Activated naive CD8-positive, alpha-beta T cell treated with anti-CD3 and anti-CD28 coated beads, Interleukin-2, amount 10 ng/mL, durations not matched to agents 7 days and 5 days (primary cell): ENCODE results near the gene KIF26B. TPM values are rescaled to one million over a fixed set of nuclear protein-coding genes. Genes with fewer than 3 reads are reported as not detected.

Experiments used
- ATAC-seq: fragments of 150-1000 bp; cut with Tn5 transposase; one replicate; pipeline ENCODE4 v1.10.0; 2021; ENCODE audit warnings: low read depth, moderate library complexity
- POLR2A ChIA-PET: fragments of 350-600 bp; sonication (Branson Sonifier 250); formaldehyde crosslinking; loops from one replicate; lab custom pipeline; 2021; ENCODE audit warnings: antibody characterized with exemption; lab: Charles Lee
- DNase-seq: peaks from one replicate; pipeline ENCODE4 v3.0.0; 2021
- H3K27ac Mint-ChIP-seq: one replicate; pipeline ENCODE4 v1.8.0; 2022; ENCODE audit warnings: mild to moderate bottlenecking, mixed read lengths
- H3K27me3 Mint-ChIP-seq: one replicate; pipeline ENCODE4 v1.8.0; 2022; ENCODE audit warnings: mild to moderate bottlenecking, moderate library complexity, mixed read lengths
- H3K36me3 Mint-ChIP-seq: one replicate; pipeline ENCODE4 v1.8.0; 2021; ENCODE audit warnings: mild to moderate bottlenecking, mixed read lengths
- H3K4me1 Mint-ChIP-seq: one replicate; pipeline ENCODE4 v1.8.0; 2021; ENCODE audit warnings: mixed read lengths
- H3K4me3 Mint-ChIP-seq: one replicate; pipeline ENCODE4 v1.8.0; 2022; ENCODE audit warnings: mild to moderate bottlenecking, moderate library complexity, mixed read lengths
- H3K9me3 Mint-ChIP-seq: one replicate; pipeline ENCODE4 v1.8.0; 2021; ENCODE audit warnings: mixed read lengths
- total RNA-seq, 2 experiments: library from RNA; stranded (reverse); gene quantifications; one replicate each; pipeline ENCODE4 v1.2.3, GENCODE V29; 2021

The KIF26B gene
- total RNA-seq, 2 experiments from 2014 or later = 0.14 TPM; not detected in 1

DNA sequence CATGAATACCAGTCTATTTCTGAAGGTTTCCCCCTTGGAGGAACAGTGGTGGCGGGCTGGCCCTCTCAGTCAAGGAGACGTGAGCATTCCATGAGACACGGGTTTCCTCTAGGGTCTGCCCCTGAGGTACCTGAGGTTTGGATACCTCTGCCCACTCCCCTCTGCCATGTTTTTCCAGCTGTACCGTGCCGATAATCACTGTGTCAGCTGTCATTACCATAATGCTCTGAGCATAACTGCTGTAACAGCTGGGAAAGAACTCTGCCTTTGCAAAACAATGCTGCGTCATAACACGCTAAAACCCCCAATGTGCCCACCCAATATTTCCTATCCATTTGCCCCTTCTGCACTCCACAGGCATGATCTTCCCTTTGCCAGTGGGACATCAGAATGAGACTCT lies 425.1 kb downstream of the KIF26B start:
- no peak overlapping the region for H3K4me3 Mint-ChIP-seq
- POLR2A ChIA-PET = no interaction called here
- no peak for DNase-seq
- no peak for ATAC-seq
- H3K9me3 Mint-ChIP-seq = no peaks in the 10 kb centered on the region
- H3K27me3 Mint-ChIP-seq = no peaks in the 10 kb centered on the region
- H3K27ac Mint-ChIP-seq = no peak overlapping the region
- no peaks in the 10 kb centered on the region for H3K4me1 Mint-ChIP-seq
- no peaks in the 10 kb centered on the region for H3K36me3 Mint-ChIP-seq

DNA sequence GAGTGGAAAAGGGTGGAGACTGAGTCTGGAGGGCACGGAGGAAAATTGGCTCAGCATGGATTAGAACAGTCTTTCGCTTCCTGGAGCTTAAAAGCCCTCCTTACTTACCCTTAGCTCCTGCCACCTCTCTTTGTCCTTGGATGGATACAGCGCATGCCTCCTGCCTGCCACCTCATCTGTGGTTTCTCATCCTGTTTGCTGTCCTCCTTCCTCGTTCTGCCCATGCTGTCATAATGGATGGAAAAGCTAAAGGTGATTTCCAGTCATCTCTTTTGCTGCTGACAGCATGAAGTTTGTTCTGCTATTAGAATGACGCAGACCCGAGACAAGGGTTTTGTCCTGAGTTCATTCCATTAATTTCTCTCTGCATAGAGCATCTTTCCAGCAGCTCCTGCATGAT lies 425.9 kb downstream of the KIF26B start:
- Mint-ChIP-seq H3K27me3 (no peaks in the 10 kb centered on the region), H3K27ac (no peak overlapping the region), H3K36me3 (no peaks in the 10 kb centered on the region), H3K9me3 (no peaks in the 10 kb centered on the region), H3K4me1 (no peaks in the 10 kb centered on the region), H3K4me3 (no peak overlapping the region)
- DNase-seq (no peak), ATAC-seq (no peak)
- POLR2A ChIA-PET = no interaction called here

DNA sequence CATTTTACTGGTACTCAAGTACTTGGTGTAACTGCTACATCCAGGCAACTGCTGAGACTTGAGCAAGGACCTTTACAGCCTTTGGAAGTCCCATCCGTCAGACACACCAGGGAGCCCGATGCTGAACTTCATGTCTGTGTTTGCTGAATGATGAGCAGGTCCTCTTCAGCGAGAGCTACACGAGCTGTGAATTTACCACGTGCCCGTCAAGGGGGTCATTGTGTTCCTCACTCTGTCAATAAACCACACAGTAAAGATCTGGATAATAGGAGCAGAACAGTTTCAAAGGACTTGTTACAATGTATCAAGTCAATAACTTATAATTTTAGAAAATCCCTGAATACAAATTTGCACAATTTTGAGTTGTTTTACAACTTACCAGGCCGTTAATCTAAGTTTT lies 427.2 kb downstream of the KIF26B start:
- H3K36me3 Mint-ChIP-seq = no peaks in the 10 kb centered on the region
- no peaks in the 10 kb centered on the region for H3K9me3 Mint-ChIP-seq
- POLR2A ChIA-PET = no interaction called here
- no peak overlapping the region for H3K27ac Mint-ChIP-seq
- H3K4me3 Mint-ChIP-seq = no peak overlapping the region
- H3K27me3 Mint-ChIP-seq = no peaks in the 10 kb centered on the region
- no peak for ATAC-seq
- H3K4me1 Mint-ChIP-seq = no peaks in the 10 kb centered on the region
- DNase-seq = no peak

DNA sequence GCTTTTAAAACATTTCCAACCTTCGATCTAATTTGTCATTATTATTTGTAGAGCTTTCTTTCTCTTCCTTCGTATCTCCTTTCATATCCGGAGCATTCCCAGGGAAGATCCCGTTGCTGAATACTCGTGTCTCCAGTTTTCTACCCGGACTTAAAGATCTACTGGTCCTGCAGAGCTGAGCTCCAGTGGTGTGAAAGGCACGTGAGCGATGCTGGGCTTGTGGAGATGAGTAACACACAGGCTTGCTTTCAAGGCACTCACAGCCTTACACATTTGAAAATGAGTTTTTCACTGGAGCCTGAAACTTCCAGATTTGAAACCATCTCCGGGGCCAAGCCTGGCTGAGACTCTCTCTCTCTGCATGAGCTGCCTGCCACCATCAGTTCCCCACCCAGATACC lies 428.3 kb downstream of the KIF26B start:
- Mint-ChIP-seq H3K4me1 (no peaks in the 10 kb centered on the region), H3K36me3 (no peaks in the 10 kb centered on the region), H3K4me3 (no peak overlapping the region), H3K27ac (no peak overlapping the region), H3K9me3 (no peaks in the 10 kb centered on the region), H3K27me3 (no peaks in the 10 kb centered on the region)
- no peak for DNase-seq
- no peak for ATAC-seq
- POLR2A ChIA-PET = no interaction called here

DNA sequence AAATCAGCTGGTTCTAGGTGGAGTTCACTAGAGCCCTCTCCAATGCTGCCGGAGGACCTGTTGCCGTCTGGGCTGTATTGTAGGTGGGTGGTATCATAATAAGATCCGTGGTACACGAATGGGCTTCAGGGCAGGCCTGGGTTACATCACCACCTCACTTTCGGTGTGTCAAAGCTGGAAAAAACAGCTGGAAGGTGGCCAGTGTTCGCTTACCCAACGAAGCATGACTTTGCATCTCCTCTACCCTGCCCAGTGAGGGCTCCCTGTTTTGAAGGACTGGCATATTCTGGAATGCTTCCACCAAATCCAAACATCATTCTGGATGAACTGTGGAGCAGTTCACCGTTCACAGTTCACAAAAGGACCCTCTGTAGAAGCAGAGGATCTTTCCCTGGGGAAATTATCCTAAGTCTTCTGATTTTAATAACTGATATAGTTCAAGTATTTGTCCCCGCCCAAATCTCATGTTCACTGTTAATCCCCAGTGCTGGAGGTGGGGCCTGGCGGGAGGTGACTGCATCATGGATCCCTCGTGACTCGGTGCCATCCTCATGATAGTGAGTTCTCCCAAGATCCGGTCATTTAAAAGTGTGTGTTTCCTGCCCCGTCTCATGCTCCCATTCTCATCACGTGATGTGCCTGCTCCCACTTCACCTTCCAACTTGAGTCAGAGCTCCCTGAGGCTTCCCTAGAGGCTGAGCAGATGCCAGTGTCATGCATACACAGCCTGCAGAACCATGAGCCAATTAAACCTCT lies 429.0 kb downstream of the KIF26B start:
- ATAC-seq (no peak), DNase-seq (no peak)
- H3K27ac Mint-ChIP-seq = no peak overlapping the region
- POLR2A ChIA-PET = no interaction called here
- H3K36me3 Mint-ChIP-seq = no peaks in the 10 kb centered on the region
- no peak overlapping the region for H3K4me3 Mint-ChIP-seq
- H3K27me3 Mint-ChIP-seq = no peaks in the 10 kb centered on the region
- no peaks in the 10 kb centered on the region for H3K9me3 Mint-ChIP-seq
- no peaks in the 10 kb centered on the region for H3K4me1 Mint-ChIP-seq

DNA sequence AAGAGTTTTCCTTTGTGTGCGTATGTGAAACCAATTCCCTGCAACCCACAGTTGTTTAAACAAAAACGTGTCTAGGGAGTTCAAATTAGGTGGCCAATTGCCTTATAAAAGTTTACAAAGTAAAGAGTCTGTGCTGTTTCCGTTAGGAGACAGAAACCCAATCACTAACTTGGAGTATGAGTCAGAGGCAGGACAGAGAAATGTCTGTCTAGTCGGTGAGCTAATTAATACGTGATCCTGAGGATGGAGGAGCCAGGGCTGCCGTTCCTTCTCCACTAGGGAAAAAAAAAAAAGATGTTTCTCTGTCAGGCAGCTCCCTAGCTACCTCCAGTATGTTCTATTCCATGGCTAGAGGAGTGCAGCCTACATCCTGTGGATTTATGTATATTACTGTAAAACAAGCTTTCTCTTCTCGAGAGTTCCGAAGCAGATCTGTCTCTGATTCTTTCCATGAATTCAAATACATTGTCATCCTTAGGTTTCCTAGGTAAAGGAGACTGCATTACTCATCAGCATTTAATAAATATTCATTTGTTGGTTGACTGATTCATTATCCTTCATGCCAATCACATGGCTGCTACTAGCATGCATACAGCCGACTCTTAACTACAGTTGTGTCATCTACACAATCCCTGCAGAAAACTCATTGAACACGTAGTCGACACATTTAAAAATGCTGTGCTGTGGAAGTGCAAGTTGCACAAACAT lies 430.6 kb downstream of the KIF26B start:
- Mint-ChIP-seq H3K27ac (no peak overlapping the region), H3K27me3 (no peaks in the 10 kb centered on the region), H3K4me3 (no peak overlapping the region), H3K4me1 (no peaks in the 10 kb centered on the region), H3K36me3 (no peaks in the 10 kb centered on the region), H3K9me3 (no peaks in the 10 kb centered on the region)
- DNase-seq (no peak), ATAC-seq (no peak)
- POLR2A ChIA-PET = no interaction called here

DNA sequence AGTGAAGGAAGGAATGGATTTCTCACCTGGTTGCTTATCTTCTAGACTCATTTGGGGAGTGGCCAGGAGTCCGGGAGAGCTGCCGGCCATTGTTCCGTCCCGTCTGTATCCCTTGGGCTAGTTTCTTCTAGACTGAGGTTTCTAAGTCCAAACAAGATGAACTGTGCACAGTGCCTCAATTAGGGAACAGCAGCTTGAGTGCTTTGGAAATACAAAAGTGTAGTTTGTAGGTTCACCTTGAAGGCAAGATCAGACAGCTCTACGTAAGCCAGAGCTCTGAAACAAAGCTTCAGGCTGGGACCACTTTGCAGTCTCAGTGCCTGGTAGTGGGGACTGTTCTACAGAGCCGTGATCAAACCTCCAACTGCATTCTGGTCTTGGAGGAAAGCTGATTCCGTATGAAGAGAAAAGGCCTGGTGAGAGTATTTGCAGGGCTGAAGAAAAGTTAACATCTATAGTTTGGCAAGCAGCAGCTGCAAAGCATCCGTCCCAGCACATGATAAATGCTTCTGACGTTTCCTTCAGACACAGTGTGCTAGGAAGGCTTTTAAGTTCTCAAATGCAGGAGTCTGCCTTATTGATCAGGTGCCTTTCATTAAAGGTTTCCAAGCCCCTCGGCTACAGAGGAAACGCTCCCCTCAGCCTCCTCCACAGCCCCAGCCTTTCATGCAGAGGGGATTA lies 432.8 kb downstream of the KIF26B start:
- H3K4me3 Mint-ChIP-seq = no peak overlapping the region

DNA sequence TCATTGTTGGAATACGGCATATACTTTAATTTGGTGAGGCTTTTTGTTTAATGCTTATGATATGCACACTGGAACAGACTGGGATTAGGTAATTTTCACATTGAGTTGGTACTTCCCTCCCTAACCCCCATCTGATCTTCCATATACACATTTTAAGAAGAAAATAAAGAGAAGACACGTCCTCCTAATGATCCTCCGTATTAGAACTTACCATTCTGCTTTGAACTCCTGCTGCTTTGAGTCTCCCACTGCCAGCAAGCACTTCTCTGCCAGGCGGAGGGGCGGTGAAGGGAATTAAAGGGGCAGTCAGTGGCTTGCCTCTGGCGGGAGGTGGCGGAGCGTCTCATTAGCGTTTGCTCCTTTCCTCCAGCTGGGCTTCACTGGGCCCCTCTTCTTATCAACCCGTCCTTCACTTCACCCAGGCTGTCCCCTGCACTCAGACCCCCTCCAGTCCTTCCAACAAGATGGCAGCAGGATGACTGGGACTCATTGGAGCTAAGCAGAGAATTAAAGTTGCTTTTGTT lies 433.4 kb downstream of the KIF26B start:
- POLR2A ChIA-PET = no interaction called here
- no peak for DNase-seq
- no peaks in the 10 kb centered on the region for H3K27me3 Mint-ChIP-seq
- H3K36me3 Mint-ChIP-seq = no peaks in the 10 kb centered on the region
- no peak for ATAC-seq
- H3K27ac Mint-ChIP-seq = no peak overlapping the region
- no peak overlapping the region for H3K4me3 Mint-ChIP-seq
- H3K4me1 Mint-ChIP-seq = no peaks in the 10 kb centered on the region
- no peaks in the 10 kb centered on the region for H3K9me3 Mint-ChIP-seq

More for the DNA sequence above, 432.8 kb downstream of the KIF26B start:
- Mint-ChIP-seq H3K9me3 (no peaks in the 10 kb centered on the region), H3K27ac (no peak overlapping the region), H3K4me1 (no peaks in the 10 kb centered on the region), H3K36me3 (no peaks in the 10 kb centered on the region), H3K27me3 (no peaks in the 10 kb centered on the region)
- ATAC-seq (no peak), DNase-seq (no peak)
- POLR2A ChIA-PET = no interaction called here

DNA sequence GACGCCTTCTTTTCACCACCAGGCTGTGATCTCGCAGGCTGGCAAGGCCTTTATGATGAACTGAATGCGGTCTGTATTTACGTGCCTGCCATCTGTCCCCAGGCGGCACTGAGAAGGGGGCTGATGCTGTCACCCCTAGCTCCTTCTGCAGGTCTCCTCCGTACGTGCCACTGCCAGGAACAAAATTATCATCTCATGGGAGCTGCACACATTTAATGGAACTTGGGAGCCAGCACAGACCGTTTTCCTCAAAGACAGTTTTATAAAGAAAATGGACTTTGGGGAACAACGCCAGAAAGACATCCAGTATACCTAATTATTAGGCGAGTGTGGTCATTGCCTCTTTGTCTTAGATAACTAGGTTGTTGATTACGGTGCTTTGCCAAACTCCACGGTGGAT lies 434.5 kb downstream of the KIF26B start:
- DNase-seq (no peak), ATAC-seq (no peak)
- POLR2A ChIA-PET = no interaction called here
- Mint-ChIP-seq H3K4me3 (no peak overlapping the region), H3K4me1 (no peaks in the 10 kb centered on the region), H3K36me3 (no peaks in the 10 kb centered on the region), H3K27ac (no peak overlapping the region), H3K27me3 (no peaks in the 10 kb centered on the region), H3K9me3 (no peaks in the 10 kb centered on the region)

DNA sequence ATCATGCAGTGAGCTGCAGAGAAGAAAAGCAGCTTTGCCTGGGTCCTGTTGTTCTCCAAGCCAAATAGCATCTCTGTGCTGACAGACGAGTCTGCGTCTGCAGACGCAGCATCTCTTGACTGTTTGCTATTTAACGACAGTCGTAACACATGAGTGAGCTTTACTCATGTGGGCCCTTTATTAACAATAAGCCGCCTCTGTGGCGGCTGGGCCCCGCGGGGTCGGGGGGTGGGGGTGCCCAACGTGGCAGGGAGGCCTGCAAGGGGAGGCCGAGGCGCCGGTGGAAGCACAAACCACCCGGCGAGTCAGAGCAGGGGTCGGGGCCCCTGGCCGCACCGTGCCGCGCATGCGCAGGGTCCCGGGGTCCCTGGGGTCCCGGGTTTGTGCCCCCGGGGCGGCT lies 435.1 kb downstream of the KIF26B start:
- POLR2A ChIA-PET = no interaction called here
- DNase-seq (no peak), ATAC-seq (no peak)
- no peak overlapping the region for H3K4me3 Mint-ChIP-seq
- H3K9me3 Mint-ChIP-seq = no peaks in the 10 kb centered on the region
- H3K4me1 Mint-ChIP-seq = no peaks in the 10 kb centered on the region
- H3K27ac Mint-ChIP-seq = no peak overlapping the region
- H3K36me3 Mint-ChIP-seq = no peaks in the 10 kb centered on the region
- peaks cover 2% of the 10 kb centered on the region for H3K27me3 Mint-ChIP-seq

DNA sequence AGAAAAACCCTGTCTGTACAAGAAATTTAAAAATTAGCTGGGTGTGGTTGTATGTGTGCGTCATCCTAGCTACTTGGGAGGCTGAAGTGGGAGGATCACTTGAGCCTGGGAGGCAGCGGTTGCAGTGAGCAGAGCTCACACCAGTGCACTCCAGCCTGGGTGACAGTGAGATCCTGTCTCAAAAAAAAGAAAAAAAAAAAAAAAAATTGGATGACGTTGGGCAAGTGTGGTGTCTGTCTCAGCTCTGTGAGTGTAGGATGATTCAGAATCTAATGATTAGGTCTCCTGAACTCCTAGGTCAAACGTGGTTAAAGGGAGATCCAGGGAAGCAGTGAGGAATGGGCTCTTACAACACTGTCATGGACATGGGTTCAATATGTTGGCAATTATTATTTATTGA lies 435.9 kb downstream of the KIF26B start:
- Mint-ChIP-seq H3K36me3 (no peaks in the 10 kb centered on the region), H3K27ac (no peak overlapping the region), H3K4me3 (no peak overlapping the region), H3K27me3 (peaks cover 4% of the 10 kb centered on the region), H3K9me3 (no peaks in the 10 kb centered on the region), H3K4me1 (no peaks in the 10 kb centered on the region)
- DNase-seq (no peak), ATAC-seq (no peak)
- POLR2A ChIA-PET = no interaction called here

DNA sequence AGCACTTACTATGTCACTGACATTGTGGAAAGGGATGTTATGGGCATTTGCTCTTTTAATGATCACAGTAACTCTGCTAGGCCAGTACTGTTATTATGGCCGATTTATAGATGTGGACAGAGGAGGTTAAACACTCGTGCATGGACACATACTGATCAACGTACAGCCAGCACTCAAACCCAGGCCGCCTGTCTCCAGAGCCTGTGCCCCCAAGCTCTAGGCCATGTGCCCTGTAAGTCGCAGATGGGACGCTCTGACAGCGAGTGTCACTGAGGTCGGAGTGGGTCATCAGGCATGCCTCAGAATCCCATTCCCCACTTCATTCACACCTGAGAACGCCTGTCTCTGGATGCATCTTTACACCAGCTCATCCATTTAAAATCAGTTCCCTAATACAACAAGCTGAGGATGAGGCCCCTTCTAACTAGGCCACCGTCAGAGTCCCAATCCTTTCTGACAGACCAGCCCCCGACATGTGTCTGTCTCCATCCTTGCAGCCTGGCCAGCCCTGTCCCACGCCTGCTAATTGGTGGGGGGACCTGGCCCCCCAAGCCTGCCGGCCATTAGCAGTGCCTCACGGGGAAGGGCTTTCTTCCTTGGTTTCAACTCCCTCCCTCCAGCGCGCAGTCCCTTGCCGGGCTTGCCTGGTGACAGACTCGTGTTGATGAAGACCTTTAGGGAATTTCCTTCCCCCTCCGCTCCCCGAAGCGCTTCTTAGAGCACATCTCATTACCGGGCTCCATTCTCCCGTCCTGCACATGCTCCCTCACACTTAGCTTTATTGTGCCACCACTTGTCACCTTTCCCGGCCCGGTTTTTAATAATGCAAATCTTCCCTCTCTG lies 436.8 kb downstream of the KIF26B start:
- ATAC-seq (no peak), DNase-seq (no peak)
- H3K9me3 Mint-ChIP-seq = no peaks in the 10 kb centered on the region
- no peak overlapping the region for H3K27ac Mint-ChIP-seq
- H3K4me1 Mint-ChIP-seq = no peaks in the 10 kb centered on the region
- peaks cover 9% of the 10 kb centered on the region for H3K27me3 Mint-ChIP-seq
- no peaks in the 10 kb centered on the region for H3K36me3 Mint-ChIP-seq
- H3K4me3 Mint-ChIP-seq = no peak overlapping the region
- POLR2A ChIA-PET = no interaction called here

DNA sequence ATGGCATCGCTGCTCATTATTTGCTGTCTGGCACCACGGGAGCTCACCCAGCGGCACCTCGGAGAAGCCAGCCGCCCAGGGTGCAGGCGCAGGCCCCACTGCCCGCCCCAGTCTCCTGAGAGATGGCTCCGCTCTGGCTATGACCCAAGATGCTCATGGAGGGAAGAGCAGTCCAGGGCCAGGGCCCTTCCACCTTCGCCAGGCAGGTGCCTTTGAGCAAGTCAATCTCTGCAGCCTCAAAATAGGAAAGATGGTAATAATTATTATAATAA lies 437.3 kb downstream of the KIF26B start:
- no peak for ATAC-seq
- POLR2A ChIA-PET = no interaction called here
- H3K9me3 Mint-ChIP-seq = no peaks in the 10 kb centered on the region
- no peaks in the 10 kb centered on the region for H3K36me3 Mint-ChIP-seq
- no peaks in the 10 kb centered on the region for H3K4me1 Mint-ChIP-seq
- no peak for DNase-seq
- peaks cover 9% of the 10 kb centered on the region for H3K27me3 Mint-ChIP-seq
- H3K27ac Mint-ChIP-seq = no peak overlapping the region
- no peak overlapping the region for H3K4me3 Mint-ChIP-seq
